Panc1 (cell line): Measurements from ENCODE around the gene ZNF85. TPM values are rescaled to one million over a fixed set of nuclear protein-coding genes. Genes with fewer than 3 reads are reported as not detected.

Source experiments
- ATAC-seq: fragments of 200-7000 bp; cut with Tn5 transposase; 2 replicates; pipeline ENCODE4 v1.9.1; 2020; ENCODE audit warnings: mild to moderate bottlenecking, moderate library complexity
- BruUV-seq: library from RNA; stranded (reverse); fragments of 400-500 nt; replicated peaks from 2 replicates; lab custom pipeline; 2021; lab: Mats Ljungman, UMichigan
- CTCF ChIA-PET: fragments of 300-600 bp; sonication (Branson Sonifier 250); formaldehyde crosslinking; loops from one replicate; lab custom pipeline; 2022; ENCODE audit warnings: antibody characterized with exemption; lab: Charles Lee
- POLR2A ChIA-PET: fragments of 300-600 bp; sonication (Branson Sonifier 250); formaldehyde crosslinking; loops from one replicate; lab custom pipeline; 2022; ENCODE audit warnings: antibody characterized with exemption; lab: Charles Lee
- DNase-seq: peaks from one replicate; pipeline ENCODE4 v3.0.0-alpha.2; 2010; ENCODE audit warnings: low read depth, low spot score
- H3K27ac ChIP-seq: 2 replicates; pipeline ENCODE4 v1.5.1; 2011; ENCODE audit warnings: mild to moderate bottlenecking, low read length, inconsistent platforms
- H3K27me3 ChIP-seq: fragments of 200-500 bp; sonication (Bioruptor generic); 2 replicates; pipeline ENCODE4 v1.6.0; 2014; ENCODE audit warnings: low read length, inconsistent platforms; ENCODE audit not compliant: control insufficient read depth, insufficient read depth
- H3K36me3 ChIP-seq: fragments of 200-500 bp; sonication (Bioruptor generic); 2 replicates; pipeline ENCODE4 v1.5.1; 2014; ENCODE audit warnings: inconsistent platforms, mild to moderate bottlenecking, low read length, moderate library complexity; ENCODE audit not compliant: control insufficient read depth, insufficient read depth
- H3K4me1 ChIP-seq: 2 replicates; pipeline ENCODE4 v1.5.1; 2011; ENCODE audit warnings: inconsistent platforms, mild to moderate bottlenecking, low read length, moderate library complexity; ENCODE audit not compliant: control insufficient read depth, insufficient read depth
- H3K4me3 ChIP-seq, 2 experiments: 2 replicates each; pipeline ENCODE4 v1.5.1; 2011 to 2012; ENCODE audit warnings: low read depth in 2 of 2, low read length in 2 of 2, mild to moderate bottlenecking in 2 of 2, inconsistent platforms in 1 of 2, moderate library complexity in 1 of 2
- H3K9me3 ChIP-seq: fragments of 200-500 bp; sonication (Bioruptor generic); 2 replicates; pipeline ENCODE4 v1.5.1; 2014; ENCODE audit warnings: low read depth, mild to moderate bottlenecking, inconsistent platforms, low read length, moderate library complexity; ENCODE audit not compliant: control insufficient read depth, insufficient read depth
- CTCF ChIP-seq: fragments of 450-650 bp; IDR thresholded peaks from 2 replicates; pipeline ENCODE4 v1.5.1; 2017; ENCODE audit warnings: mild to moderate bottlenecking
- POLR2AphosphoS5 ChIP-seq: IDR thresholded peaks from 2 replicates; pipeline ENCODE4 v1.6.1; 2012; ENCODE audit warnings: mild to moderate bottlenecking, low read depth, low read length, moderate library complexity
- SIN3A ChIP-seq: IDR thresholded peaks from 2 replicates; pipeline ENCODE4 v1.6.1; 2012; ENCODE audit warnings: low read depth, mild to moderate bottlenecking, low read length, moderate library complexity, borderline replicate concordance; ENCODE audit not compliant: insufficient read depth
- TCF7L2 ChIP-seq: IDR thresholded peaks from 2 replicates; pipeline ENCODE4 v1.6.1; 2011; ENCODE audit warnings: mild to moderate bottlenecking, low read depth, low read length, inconsistent platforms
- in situ Hi-C: cut with HindIII; loops from 2 replicates; pipeline ENCODE4 v1.10.0; 2016; ENCODE audit warnings: low sequenced_read_pairs, low pct_unique_long_range_greater_than_20kb
- intact Hi-C: fragments of 100-400 bp; cut with micrococcal nuclease; formaldehyde crosslinking; loops from one replicate; pipeline ENCODE4 v1.10.0; 2022; ENCODE audit not compliant: unreplicated experiment
- total RNA-seq: library from RNA; stranded (reverse); gene quantifications from one replicate; pipeline ENCODE4 v1.2.1, GENCODE V29; 2021; ENCODE audit not compliant: unreplicated experiment
- TF ChIP-seq, protein P1 (sequence below), 2 experiments: IDR thresholded peaks; 2 replicates each; pipeline ENCODE4 v1.6.1; 2011 to 2012; ENCODE audit warnings: low read depth in 2 of 2, control low read depth in 1 of 2, low read length in 1 of 2, mild to moderate bottlenecking in 1 of 2, moderate library complexity in 1 of 2; ENCODE audit not compliant: insufficient read depth in 1 of 2

Gene ZNF85
- total RNA-seq, 1 experiment from 2014 or later = 7.4 TPM

GRCh38 chr19:20999731-21000352 lies 76.8 kb downstream of the ZNF85 start:
- H3K36me3 ChIP-seq = no peaks in the 10 kb centered on the region
- peak; percentile 100 for ATAC-seq
- H3K9me3 ChIP-seq = no peaks in the 10 kb centered on the region
- intact Hi-C loops = no loop called here
- H3K27me3 ChIP-seq = no peaks in the 10 kb centered on the region
- ChIA-PET POLR2A (interaction anchor here (0.5 kb wide), 1 partner anchor 17 kb away, joined by 3 read pairs; no protein-coding TSS in a partner anchor), CTCF (no interaction called here)
- TF ChIP-seq POLR2AphosphoS5 (peak; percentile 75), TCF7L2 (peak; percentile 52; the same call in 1 of the 2 replicates), SIN3A (peak; percentile 85; the same call in 1 of the 2 replicates), CTCF (no peak)
- TF ChIP-seq, protein P1, sequence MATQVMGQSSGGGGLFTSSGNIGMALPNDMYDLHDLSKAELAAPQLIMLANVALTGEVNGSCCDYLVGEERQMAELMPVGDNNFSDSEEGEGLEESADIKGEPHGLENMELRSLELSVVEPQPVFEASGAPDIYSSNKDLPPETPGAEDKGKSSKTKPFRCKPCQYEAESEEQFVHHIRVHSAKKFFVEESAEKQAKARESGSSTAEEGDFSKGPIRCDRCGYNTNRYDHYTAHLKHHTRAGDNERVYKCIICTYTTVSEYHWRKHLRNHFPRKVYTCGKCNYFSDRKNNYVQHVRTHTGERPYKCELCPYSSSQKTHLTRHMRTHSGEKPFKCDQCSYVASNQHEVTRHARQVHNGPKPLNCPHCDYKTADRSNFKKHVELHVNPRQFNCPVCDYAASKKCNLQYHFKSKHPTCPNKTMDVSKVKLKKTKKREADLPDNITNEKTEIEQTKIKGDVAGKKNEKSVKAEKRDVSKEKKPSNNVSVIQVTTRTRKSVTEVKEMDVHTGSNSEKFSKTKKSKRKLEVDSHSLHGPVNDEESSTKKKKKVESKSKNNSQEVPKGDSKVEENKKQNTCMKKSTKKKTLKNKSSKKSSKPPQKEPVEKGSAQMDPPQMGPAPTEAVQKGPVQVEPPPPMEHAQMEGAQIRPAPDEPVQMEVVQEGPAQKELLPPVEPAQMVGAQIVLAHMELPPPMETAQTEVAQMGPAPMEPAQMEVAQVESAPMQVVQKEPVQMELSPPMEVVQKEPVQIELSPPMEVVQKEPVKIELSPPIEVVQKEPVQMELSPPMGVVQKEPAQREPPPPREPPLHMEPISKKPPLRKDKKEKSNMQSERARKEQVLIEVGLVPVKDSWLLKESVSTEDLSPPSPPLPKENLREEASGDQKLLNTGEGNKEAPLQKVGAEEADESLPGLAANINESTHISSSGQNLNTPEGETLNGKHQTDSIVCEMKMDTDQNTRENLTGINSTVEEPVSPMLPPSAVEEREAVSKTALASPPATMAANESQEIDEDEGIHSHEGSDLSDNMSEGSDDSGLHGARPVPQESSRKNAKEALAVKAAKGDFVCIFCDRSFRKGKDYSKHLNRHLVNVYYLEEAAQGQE (IDR thresholded peaks at IDR 0.05; ENCODE audit: insufficient read depth in 1 of 2, low read depth in 2 of 2, low read length in 1 of 2) = no peak
- DNase-seq = peak; percentile 61
- peak overlapping the region; percentile 75 for H3K27ac ChIP-seq
- peak overlapping the region; percentile 70 to 77 for H3K4me3 ChIP-seq
- no TSS peak for BruUV-seq
- no peaks in the 10 kb centered on the region for H3K4me1 ChIP-seq
- in situ Hi-C loops = no loop called here

Other genes starting within 250 kb of the ZNF85 start
- 5.3 TPM for gene ZNF66, start 146.9 kb upstream of the ZNF85 start, total RNA-seq
- 6.4 TPM for gene ZNF430, start 97.4 kb downstream of the ZNF85 start, total RNA-seq
- 0.67 TPM for gene ZNF714, start 159.0 kb downstream of the ZNF85 start, total RNA-seq
- gene ZNF431, start 218.8 kb downstream of the ZNF85 start, total RNA-seq = 10.8 TPM